HG03135 (cell line): ENCODE results near the gene NTM.

Experiments
- ATAC-seq: cut with Tn5 transposase; IDR thresholded peaks from one replicate; pipeline ENCODE4 v1.9.1; 2021; ENCODE audit warnings: mild to moderate bottlenecking, moderate library complexity; ENCODE audit not compliant: unreplicated experiment

The NTM gene

DNA sequence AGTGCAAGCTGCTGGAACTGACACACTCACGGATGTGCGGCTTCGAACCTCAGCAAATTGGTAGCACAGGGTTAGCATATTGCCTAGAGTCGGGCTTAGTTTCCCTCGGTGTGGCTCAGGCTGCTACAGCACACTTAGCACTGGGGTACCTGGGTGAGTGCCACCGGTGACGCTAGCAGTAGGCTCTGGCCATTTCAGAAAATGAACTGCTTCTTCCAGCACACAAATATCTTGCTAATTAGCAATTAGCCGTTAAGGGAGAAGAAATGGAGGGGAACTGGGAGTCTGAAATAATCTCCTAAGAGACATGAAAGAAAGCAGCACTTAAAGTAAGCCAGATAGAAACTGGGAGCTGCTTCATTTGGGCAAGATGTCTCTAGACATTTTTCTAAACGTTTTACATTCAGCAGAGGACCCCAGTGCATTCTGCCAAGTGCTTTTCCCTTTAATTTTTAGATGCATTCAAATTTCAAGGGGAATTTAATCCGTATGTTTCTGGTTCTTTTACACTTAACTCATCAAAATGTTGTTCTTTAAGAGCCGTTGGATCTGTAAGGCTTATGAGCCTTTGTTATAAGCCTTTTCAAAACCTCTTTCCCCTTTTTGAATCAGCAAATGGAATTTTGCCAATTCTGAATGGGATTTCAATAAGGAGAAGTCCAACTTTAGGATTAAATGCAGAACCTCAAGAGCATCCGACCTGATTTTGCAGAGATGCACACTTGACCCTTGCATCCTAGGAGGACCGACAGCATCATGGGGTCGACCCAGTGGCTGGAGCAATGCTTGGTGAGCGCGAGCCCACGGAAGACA is 708.1 kb downstream of the NTM start:
- no peak for ATAC-seq

DNA sequence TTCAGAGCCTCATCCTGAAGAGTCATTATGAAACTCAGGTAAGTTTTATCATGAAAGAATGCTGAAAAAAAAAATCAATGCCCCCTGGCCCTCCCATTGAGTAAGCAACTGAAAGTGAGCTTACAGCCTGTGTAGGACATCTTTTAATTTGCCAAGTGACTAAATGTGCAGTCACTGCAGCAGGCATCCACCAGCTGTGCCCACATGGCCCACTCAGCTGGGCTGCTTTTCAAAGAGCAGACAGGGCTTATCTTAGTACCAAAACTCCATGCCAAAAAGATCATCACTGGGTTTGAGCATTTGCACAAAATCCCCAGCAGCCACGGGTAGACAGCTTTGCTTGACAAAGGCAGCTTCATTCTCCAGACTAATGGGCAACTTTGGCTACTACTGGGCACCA is 709.7 kb downstream of the NTM start:
- no peak for ATAC-seq

DNA sequence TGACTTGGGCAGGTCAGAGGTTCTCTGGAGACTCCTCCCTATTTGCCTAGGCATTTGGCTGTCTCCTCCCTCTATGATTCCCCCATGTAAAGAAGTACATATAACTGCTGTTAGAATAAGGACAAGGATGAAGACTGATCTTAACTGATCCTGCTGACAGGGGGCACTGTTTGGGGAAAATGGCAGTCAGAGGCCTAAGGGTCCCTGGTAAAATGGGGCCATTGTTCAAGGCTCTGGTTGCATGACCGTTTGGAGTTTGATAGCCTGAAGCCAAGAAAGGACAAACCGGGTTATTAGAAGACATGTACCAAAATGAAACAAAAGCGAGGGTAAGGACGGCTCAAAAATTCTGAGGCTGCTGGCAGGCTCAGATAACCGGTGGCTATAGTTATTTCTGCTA is 712.2 kb downstream of the NTM start:
- ATAC-seq = no peak

DNA sequence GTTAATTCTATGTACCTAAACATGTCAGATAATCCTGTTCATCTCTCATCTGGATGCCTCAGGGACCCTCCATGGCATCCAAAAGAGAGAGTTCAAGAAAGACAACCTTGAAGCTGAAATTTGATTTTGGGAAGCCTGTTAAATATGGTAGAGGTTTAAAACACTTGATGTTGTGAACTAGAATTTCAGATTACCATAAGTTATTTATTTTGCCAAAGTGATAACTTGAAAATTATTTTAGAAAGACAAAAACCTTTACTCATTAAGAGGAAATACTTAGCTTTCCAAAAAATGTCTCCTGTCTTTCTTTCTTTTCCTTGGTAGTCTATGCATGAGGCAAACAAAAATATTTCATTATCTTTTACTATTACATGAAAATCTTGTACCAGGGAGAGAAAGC is 714.0 kb downstream of the NTM start:
- ATAC-seq = no peak

DNA sequence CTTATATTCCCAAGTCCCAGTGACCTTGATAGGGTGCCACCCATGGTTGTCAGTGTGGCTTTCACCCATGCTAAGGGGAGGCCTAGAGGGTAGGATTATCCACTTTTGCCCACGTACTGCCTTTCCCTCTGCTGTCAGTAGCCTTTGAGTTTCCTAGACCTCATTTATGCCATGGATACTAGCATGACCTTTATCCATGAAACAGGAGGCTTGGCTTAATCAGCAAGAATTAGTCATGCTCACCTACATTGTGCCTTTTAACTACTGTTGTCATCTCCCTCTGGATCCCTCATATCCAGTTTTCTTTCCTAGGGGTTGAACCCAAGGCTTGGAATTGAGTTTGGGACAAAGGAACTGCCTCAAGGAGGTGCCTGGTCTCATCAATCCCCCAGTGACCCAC is 716.7 kb downstream of the NTM start:
- ATAC-seq = no peak

DNA sequence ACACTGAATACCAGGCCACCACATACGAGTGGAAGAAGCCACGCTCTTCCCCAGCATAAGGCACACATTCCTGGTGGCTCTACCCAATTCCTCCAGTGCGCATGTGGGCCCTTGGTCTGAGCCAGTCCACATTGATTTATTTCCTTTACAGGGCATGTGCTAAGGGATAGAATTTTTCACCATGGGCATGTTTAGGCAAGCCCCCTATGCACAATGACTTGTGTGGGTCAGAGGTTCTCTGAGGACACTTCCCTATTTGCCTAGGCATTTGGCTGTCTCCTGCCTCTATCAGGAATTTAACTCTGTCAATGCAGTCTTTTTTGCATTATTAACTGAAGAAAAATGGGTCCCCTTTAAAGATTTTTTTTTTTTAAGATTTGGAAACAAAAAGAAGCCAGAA is 718.1 kb downstream of the NTM start:
- no peak for ATAC-seq

DNA sequence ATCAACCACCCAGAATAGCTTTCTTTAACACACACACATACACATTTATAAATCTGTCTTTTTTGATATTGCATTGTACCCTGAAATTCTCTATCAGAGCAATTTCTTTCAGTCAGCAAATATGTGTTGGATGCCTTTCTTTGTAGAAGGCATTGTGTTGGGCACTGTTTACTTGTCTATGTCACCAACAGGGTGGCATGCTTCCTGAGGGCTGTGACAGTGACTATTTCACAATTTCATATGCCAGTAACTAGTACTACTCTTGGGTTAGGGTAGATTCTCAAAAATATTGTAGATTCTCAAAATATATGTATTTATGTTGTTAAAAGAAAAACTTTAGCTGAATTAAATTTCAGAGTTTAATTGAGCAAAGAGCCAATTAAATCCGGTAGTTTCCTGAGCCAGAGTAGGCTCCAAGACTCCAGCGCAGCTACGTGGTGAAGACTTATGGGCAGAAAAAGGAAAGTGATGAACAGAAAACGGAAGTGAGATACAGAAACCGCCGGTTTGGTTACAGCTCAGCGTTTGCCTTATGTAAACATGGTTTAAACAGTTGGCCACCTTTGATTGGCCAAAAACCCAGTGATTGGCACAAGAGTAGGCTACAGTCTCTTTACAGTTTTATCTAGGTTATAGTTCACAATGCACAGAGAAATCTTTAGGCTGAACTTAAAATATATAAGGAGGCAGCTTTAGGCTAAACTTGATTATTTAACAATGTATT is 723.3 kb downstream of the NTM start:
- no peak for ATAC-seq

DNA sequence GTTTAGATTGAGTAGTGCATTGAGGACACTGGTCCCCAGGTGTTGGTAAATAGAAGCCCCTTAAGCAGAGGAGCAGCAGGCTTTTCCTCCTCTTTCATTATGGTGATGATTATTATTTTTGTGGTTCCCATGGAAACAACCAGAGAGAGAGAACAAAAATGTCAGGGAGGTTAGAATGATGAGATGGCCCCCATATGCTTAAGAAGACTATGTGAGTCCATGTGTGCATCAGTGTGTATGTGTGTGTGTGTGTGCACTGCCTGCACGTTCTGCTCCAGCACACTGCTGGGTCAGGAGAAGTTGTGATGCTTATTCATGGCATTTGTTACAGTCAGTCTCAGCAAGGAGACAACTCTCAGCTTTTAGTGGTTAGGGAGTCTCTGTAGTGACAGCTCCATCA is 724.2 kb downstream of the NTM start:
- ATAC-seq = no peak

DNA sequence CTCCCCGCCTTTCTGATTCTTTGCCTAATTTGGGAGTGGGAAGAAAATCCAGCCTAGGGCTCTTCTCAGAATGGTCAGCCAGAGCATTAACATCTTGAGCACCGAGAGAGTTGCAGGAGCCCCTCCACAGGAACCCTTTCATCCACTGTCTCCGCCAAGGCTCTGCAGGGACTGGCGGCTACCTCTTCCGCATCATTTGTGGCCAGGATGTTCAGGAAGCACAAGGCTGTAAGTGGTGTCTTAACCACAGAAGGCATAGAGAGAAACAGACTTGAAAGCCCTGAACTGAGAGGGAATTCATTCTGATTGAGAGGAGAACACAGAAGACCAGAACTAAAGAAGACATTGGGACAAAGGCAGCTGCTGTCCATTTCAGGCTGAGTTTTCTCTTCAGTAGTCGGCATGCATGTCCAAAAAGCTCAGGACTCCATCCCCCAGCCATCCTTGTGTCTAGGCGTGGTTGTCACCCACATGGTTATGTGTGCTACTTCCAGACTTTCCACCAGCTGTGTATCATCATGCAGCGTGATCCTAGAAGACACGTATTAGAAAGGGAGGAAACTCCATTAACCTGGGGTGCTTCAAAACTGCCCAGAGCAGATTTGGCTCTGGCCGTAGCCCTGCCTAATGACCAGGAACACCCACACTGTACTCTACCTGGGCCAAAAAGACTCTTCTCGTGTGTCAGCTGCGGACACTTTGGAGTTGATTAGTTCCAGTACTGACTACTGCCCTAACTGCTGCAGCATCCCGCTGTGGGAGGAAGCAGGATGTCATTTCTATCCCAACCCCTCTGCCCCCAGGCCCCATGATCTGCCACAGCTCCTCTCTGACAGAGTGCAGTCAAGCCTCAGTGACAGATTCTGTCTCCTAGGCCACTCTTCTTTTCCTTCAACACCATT is 725.1 kb downstream of the NTM start:
- ATAC-seq = no peak

DNA sequence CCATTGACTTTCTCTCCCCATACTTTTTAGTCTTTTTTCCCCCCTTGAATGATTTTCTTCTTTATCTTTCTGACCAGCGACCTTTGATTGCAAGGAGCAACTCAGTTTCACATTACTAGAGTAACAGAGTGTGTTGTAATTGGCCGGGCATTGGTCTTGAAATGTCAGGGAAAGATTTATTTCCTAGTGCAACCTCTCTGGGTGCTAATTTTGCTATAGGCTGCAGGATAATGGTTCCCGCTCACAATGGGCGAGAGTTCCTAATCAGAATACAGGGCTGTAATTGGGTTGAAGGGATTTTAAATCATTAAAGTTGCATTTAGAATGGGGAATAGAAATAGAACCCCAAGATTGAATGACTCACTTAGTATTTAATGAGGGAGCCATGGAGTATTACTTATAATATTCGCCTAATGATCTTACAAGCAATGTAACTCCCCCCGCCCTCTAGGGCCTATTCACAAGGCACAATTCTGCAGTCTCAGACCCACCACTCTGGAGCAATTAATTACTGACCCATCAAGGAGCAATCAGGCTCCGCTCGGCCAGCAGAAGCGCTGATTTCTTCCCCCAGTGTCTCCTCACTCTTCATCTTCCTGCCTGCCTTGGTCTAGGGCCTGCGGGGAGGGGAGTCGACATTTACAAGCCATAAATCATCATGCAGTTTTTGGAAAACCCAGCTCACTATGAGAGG is 725.9 kb downstream of the NTM start:
- no peak for ATAC-seq

DNA sequence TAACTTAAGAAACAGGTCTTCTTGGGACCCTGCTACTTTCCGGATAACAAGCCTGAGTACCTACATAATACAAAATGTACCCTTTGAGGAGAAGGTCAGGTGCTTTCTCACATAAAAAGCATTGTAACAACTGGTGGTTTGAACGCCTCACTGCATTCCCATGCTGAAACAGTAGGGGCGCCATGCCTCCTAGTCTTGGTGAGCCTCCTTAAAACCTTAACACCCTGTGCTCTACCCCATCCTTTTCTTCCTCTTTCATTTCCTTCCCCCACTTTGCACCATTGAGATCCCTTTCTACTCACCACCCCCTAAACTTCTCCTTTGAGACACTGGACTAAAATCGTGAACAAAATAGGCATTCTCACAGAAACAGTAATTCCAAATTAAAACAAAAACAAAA is 729.3 kb downstream of the NTM start:
- ATAC-seq = no peak

DNA sequence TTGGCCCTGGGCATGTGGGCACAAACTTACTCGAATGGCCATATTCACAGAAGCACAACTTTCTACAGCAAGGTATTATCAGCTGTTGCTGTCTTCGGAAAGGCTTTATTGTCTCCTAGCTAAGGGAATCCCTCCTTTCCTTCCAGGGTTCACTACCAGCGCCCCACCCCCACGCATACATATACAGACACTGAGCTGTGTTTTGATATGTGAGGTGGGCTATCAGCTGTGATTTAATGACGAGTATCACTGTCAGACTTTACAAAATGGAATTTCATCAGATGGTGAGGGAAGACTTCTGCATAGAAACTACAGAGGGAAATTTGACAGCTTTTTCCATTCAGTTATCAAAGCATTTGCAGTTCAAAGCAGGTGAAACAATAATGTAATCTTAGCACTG is 730.2 kb downstream of the NTM start:
- no peak for ATAC-seq

DNA sequence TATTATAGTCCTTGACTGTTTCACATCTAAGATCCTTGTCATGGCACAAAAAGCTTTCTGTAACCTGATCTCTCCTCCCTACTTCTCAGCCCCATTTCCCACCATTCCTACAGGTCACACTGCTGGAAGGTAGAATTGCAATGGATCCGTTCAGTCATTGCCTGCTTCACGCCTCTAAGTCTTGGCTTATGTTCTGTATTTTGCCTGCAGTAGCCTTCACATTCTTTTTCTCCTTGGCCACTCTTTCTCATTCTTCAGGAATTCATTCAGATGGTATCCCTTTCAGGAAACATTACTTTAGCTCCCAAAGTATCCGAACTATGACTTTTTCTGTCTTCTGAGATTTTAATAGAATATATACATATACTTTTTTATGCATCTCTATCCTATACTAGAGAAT is 731.5 kb downstream of the NTM start:
- ATAC-seq = no peak

DNA sequence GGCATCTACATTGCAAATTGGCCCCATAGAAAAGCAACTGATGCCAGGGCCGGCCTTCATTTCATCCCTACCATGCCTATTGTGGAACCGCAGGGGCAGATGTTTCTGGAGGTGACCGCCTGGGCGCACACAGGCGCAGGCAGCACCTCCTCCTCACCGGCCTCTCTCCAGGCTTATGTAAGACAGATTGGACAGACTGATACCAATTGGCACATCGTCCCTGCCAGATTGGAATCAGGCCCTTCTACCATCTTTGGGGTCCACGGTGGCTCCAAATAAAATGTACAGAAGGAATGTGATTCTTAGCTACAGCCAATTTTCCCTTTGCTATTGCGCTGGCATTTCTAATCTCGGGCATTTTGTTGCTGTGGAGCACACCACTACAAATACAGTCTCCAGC is 732.6 kb downstream of the NTM start:
- ATAC-seq = no peak

DNA sequence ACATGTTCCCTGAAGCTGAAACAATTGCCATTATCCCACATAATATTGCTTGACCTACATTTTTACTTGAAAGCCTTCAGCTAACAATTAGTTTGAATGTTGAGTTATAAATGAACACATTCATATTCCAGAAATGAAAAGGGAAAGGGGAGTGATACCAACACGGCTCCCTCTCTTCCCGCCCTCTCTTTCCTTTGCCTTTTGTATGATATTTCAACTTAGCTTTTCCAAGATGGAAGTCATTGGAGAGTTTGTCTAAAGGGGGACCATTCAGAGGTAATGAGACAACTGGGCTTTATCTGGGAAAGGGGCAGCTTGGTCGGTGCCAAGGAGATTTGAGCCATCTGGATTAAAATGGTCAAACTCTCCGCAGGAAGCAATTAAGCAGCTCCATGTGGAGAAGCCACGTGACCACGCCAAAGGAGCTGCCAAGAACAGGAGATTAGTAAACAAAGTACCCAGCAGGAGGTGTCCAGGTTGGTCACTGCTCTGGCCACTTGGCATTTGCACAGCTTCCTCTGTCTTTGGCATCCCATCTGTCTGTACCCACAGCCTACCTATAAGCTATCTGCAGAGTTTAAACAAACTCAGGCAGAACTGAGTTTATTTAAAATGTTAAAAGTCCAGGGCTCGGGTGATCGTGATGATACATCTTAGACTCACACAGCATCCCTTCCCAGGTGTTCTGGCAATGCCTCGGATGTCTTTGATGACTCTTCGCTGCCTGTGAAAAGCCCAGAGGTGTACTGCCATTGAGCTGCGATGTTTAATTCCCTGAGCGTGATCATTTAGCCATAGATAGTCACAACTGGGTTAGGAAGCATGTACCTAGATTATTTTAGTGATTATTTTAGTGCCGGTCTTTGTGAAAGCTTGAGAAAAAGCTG is 735.9 kb downstream of the NTM start:
- no peak for ATAC-seq

DNA sequence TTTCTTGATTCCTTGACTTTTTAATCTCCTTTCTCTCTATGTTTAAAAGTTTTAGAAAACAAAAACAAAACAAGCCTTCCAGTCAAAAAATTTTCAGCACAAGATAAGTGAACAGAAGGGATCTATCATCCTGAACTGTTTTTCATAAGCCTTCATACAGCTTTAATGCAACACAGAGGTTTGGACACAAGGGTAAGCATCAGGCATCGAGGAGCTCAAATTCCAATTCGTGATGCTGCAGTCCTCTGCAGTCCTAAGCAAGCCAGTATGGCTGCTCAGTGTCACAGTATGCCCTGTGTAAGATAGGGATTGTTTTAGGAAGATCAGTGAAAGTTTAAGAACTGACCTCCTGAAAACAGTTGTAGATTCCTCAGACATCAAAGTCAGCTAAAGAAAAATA is 740.9 kb downstream of the NTM start:
- ATAC-seq = no peak

DNA sequence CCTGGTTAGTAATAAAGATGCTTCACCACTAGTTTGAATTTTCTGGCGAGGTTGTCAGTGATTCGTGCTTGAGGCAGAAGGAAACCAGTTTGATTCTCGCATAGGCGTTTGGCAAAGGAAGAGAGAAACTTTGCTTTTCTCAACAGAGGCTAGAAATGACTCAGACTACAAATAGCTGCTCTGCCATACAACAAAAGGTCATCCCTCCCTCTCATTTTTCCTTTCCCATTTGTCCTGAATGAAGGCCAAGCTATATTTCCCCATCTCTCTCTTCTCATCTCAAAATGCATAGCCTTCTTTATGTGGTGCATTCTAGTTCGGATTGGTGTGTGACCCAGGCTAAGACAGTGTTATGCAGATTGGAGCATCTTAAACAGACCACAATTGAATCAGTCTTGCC is 741.4 kb downstream of the NTM start:
- no peak for ATAC-seq

DNA sequence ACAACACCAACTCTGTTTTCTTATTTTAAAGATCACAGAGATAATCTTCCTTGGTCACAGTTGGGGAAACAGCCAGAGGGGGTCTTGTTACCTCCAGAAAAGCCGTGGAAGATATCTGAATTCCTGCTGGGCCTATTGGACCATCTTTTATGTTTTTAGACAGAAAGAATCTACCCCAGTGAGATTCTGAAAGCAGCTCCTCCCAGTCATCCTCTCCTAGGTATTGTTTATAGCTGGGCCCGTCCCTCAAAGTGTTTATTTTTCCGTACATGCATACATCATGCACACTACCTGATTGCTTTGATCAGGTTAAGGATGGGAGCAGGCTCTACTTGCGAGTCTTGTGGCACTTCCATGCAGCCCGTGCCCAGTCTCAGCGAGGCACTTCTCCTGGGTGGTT is 742.4 kb downstream of the NTM start:
- ATAC-seq = no peak

DNA sequence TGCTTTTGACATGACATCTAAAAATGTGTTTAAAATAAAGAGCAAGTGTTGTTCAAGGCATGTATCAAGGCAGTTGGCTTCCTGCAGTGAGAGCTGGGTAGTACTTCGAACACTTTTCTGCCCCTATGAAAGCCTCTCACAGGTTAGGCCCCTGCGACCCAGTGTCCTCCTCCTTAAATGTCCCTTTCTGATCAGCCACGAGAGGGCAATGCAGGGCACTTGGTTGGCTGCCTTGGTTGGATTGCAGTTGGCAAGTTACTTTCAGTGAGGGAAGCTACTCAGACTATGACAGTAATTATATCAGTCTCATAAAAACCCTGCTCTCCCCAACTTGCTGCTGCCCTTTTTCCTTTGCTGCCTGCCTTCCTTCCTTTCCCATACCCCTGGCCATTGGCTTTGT is 743.8 kb downstream of the NTM start:
- ATAC-seq = no peak

DNA sequence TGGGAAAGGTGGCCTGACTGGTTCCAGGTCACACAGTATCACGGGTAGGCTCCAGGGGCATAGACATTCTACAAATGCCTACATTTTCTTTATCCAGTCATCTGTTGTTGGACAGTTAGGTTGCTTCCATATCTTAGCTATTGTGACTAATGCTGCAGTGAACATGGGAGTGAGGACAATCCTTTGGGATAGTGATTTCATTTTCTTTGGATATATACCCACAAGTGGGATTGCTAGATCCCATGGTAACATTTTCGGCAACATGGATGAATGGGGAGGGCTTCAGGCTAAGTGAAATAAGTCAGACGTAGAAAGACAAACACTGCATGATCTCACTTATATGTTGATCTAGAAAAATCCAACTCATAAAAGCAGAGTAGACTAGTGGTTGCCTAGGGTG is 744.3 kb downstream of the NTM start:
- ATAC-seq = no peak
